Effector memory CD4-positive, alpha-beta T cell (primary cell): ENCODE measurements around the gene AFMID.

Experiments used
- DNase-seq, 3 donors: peaks; one replicate each; pipeline ENCODE4 v3.0.0-alpha.2; 2020
- H3K27ac ChIP-seq: 2 replicates; pipeline ENCODE4 v1.7.0; 2013; ENCODE audit warnings: mild to moderate bottlenecking, low read length, moderate library complexity; ENCODE audit not compliant: insufficient read depth, poor library complexity, severe bottlenecking
- H3K27me3 ChIP-seq: replicated peaks from 2 replicates; pipeline ENCODE4 v1.7.0; 2013; ENCODE audit warnings: mild to moderate bottlenecking, low read length; ENCODE audit not compliant: insufficient read depth, control insufficient read depth, poor library complexity, severe bottlenecking
- H3K36me3 ChIP-seq: 2 replicates; pipeline ENCODE4 v1.7.0; 2013; ENCODE audit warnings: mild to moderate bottlenecking, low read length, moderate library complexity; ENCODE audit not compliant: control insufficient read depth, insufficient read depth
- H3K4me1 ChIP-seq: 2 replicates; pipeline ENCODE4 v1.7.0; 2013; ENCODE audit warnings: low read length, mild to moderate bottlenecking; ENCODE audit not compliant: control insufficient read depth, insufficient read depth, poor library complexity, severe bottlenecking
- H3K4me3 ChIP-seq: 2 replicates; pipeline ENCODE4 v1.7.0; 2013; ENCODE audit warnings: low read length, low read depth, mild to moderate bottlenecking; ENCODE audit not compliant: insufficient read depth, poor library complexity, severe bottlenecking
- H3K9me3 ChIP-seq: 2 replicates; pipeline ENCODE4 v1.7.0; 2013; ENCODE audit warnings: mild to moderate bottlenecking, low read length, moderate library complexity; ENCODE audit not compliant: control insufficient read depth

The AFMID gene

GRCh38 chr17:78223061-78223460 is 35.9 kb downstream of the AFMID start:
- Histone ChIP-seq H3K4me1 (no peaks in the 10 kb centered on the region), H3K4me3 (no peak overlapping the region), H3K27ac (no peak overlapping the region), H3K27me3 (no peaks in the 10 kb centered on the region), H3K9me3 (no peaks in the 10 kb centered on the region), H3K36me3 (no peaks in the 10 kb centered on the region)
- DNase-seq: no peak

- Histone ChIP-seq H3K36me3 (no peaks in the 10 kb centered on the region), H3K27me3 (no peaks in the 10 kb centered on the region), H3K4me3 (no peak overlapping the region), H3K9me3 (no peaks in the 10 kb centered on the region), H3K27ac (no peak overlapping the region), H3K4me1 (no peaks in the 10 kb centered on the region)
- DNase-seq: no peak
These were observed 36.6 kb downstream of the AFMID start for GRCh38 chr17:78223765-78224164.

GRCh38 chr17:78224231-78225087 is 37.3 kb downstream of the AFMID start:
- no peaks in the 10 kb centered on the region for H3K9me3 ChIP-seq
- H3K27ac ChIP-seq: no peak overlapping the region
- H3K27me3 ChIP-seq: no peaks in the 10 kb centered on the region
- H3K4me3 ChIP-seq: no peak overlapping the region
- no peak for DNase-seq
- H3K36me3 ChIP-seq: no peaks in the 10 kb centered on the region
- H3K4me1 ChIP-seq: no peaks in the 10 kb centered on the region

DNA sequence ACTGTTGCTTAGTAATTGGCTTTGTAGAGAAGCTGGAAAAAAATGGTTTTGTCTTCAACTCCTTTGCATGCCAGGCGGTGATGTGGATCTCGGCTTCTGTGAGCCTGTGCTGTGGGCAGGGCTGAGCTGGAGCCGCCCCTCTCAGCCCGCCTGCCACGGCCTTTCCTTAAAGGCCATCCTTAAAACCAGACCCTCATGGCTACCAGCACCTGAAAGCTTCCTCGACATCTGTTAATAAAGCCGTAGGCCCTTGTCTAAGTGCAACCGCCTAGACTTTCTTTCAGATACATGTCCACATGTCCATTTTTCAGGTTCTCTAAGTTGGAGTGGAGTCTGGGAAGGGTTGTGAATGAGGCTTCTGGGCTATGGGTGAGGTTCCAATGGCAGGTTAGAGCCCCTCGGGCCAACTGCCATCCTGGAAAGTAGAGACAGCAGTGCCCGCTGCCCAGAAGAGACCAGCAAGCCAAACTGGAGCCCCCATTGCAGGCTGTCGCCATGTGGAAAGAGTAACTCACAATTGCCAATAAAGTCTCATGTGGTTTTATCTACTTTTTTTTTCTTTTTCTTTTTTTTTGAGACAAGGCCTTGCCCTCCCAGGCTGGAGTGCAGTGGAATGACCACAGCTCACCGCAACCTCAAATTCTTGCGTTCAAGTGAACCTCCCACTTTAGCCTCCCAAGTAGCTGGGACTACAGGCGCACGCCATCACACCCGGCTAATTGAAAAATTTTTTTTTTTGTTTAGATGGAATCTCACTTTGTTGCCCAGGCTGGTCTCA is 38.1 kb downstream of the AFMID start:
- no peak for DNase-seq
- no peaks in the 10 kb centered on the region for H3K4me1 ChIP-seq
- no peaks in the 10 kb centered on the region for H3K9me3 ChIP-seq
- H3K36me3 ChIP-seq: no peaks in the 10 kb centered on the region
- H3K27me3 ChIP-seq: no peaks in the 10 kb centered on the region
- no peak overlapping the region for H3K27ac ChIP-seq
- no peak overlapping the region for H3K4me3 ChIP-seq

GRCh38 chr17:78226055-78226758 is 39.0 kb downstream of the AFMID start:
- H3K4me3 ChIP-seq: no peak overlapping the region
- no peaks in the 10 kb centered on the region for H3K36me3 ChIP-seq
- no peak for DNase-seq
- no peaks in the 10 kb centered on the region for H3K4me1 ChIP-seq
- H3K27me3 ChIP-seq: peaks cover 8% of the 10 kb centered on the region
- no peaks in the 10 kb centered on the region for H3K9me3 ChIP-seq
- no peak overlapping the region for H3K27ac ChIP-seq

DNA sequence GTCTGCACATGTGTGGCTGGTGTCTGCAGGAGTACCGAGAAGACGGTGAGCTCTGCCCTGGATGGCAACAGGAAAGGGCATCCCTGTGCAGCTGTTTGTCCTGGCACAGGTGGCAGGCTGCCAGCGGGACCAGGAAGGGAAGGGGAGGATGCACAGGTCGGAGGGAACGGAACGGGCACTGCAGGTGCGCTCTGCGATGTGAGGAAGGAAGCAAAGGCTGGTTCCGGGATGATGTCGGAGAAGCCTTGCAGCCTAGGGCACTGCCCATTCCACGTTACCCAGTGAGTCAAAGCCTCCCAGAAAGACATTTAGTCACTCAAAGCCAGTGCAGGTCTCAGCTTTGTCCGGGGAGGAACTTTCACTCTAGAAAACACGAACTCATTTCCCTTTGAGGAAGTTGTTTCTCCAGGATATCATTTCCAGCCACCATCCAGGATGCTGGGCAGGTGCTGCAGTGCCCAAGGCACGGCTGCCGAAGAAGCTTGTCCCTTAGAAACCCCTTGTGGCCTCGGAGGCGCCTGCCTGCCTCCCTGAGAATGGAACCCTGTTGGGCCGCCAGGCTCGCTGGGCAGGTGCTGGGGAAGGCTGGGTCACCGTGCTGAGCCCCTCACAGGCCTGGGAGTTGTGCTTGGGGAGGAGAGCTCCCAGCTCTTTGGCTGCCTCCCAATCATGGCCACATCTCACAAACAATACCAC is 39.7 kb downstream of the AFMID start:
- no peaks in the 10 kb centered on the region for H3K9me3 ChIP-seq
- H3K4me3 ChIP-seq: no peak overlapping the region
- no peak for DNase-seq

GRCh38 chr17:78227455-78227916 is 40.3 kb downstream of the AFMID start:
- DNase-seq: no peak
- H3K36me3 ChIP-seq: no peaks in the 10 kb centered on the region
- H3K27me3 ChIP-seq: peaks cover 18% of the 10 kb centered on the region
- no peak overlapping the region for H3K4me3 ChIP-seq
- H3K4me1 ChIP-seq: peaks cover 5% of the 10 kb centered on the region
- H3K9me3 ChIP-seq: no peaks in the 10 kb centered on the region
- H3K27ac ChIP-seq: no peak overlapping the region

More for the DNA sequence above, 39.7 kb downstream of the AFMID start:
- Histone ChIP-seq H3K27ac (no peak overlapping the region), H3K4me1 (no peaks in the 10 kb centered on the region), H3K36me3 (no peaks in the 10 kb centered on the region), H3K27me3 (peaks cover 13% of the 10 kb centered on the region)

- H3K9me3 ChIP-seq: no peaks in the 10 kb centered on the region
- H3K36me3 ChIP-seq: no peaks in the 10 kb centered on the region
- no peak overlapping the region for H3K27ac ChIP-seq
- no peak overlapping the region for H3K4me3 ChIP-seq
- no peak for DNase-seq
- H3K4me1 ChIP-seq: peaks cover 5% of the 10 kb centered on the region
- H3K27me3 ChIP-seq: peaks cover 20% of the 10 kb centered on the region
These were observed 41.0 kb downstream of the AFMID start for GRCh38 chr17:78228176-78228575.

DNA sequence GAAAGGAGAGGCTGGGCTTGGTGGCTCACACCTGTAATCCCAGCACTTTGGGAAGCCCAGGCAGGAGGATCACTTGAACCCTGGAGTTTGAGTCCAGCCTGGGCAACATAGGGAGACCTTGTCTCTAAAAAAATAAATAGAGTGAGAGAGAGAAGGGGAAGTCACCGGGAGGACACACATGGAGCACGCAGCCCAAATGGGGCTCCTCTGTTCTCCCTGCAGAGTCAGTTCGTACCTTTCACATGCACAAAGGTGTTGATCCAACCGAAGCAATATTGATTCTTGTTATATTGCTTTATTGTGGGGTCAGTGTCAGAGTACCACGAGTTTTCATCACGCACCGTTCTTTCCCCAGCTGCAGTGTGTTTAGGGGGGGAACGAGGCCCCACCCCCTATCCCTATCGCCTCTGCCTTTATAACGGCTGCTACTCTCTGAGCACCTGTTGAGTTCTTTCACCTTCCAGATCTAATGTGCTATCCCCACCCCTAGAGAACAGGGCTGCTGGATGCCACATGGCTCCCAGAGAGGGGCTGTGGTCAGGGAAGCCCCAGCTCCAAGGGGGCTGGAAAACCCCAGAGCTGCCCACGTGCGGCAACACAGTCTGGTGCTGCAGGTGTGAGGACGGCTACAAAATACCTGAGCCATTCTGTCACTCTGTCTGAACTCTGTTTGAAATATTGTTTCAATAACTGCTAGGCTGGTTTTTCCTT is 43.2 kb downstream of the AFMID start:
- Histone ChIP-seq H3K4me3 (no peak overlapping the region), H3K27me3 (peaks cover 20% of the 10 kb centered on the region), H3K27ac (no peak overlapping the region), H3K4me1 (peaks cover 5% of the 10 kb centered on the region), H3K36me3 (no peaks in the 10 kb centered on the region), H3K9me3 (no peaks in the 10 kb centered on the region)
- DNase-seq: no peak
